Epithelial cell of esophagus (primary cell): Measurements from ENCODE around the gene OPALIN.
"Not testable (repeated sequence)": the region's sequence is repeated elsewhere in the genome, so short reads cannot be mapped to it uniquely, and the experiment has no call there.

Experiments used
- DNase-seq: peaks from one replicate; pipeline ENCODE4 v3.0.0; 2010; ENCODE audit warnings: low read depth
- H3K4me3 ChIP-seq: 2 replicates; pipeline ENCODE4 v1.5.1; 2011; ENCODE audit warnings: mild to moderate bottlenecking, low read length, control low read depth
- CTCF ChIP-seq: IDR thresholded peaks from 2 replicates; pipeline ENCODE4 v1.5.1; 2011; ENCODE audit warnings: low read depth, mild to moderate bottlenecking, low read length, control low read depth, inconsistent platforms; ENCODE audit not compliant: insufficient read depth; ENCODE audit errors: missing control alignments

The OPALIN gene

GRCh38 chr10:96309628-96310320 is 49.0 kb downstream of the OPALIN start:
- no peak for TF ChIP-seq CTCF
- no peak for DNase-seq

GRCh38 chr10:96308854-96309253 is 49.9 kb downstream of the OPALIN start:
- not testable (repeated sequence) for H3K4me3 ChIP-seq

More at GRCh38 chr10:96309628-96310320, 49.0 kb downstream of the OPALIN start:
- no peak overlapping the region for H3K4me3 ChIP-seq

DNA sequence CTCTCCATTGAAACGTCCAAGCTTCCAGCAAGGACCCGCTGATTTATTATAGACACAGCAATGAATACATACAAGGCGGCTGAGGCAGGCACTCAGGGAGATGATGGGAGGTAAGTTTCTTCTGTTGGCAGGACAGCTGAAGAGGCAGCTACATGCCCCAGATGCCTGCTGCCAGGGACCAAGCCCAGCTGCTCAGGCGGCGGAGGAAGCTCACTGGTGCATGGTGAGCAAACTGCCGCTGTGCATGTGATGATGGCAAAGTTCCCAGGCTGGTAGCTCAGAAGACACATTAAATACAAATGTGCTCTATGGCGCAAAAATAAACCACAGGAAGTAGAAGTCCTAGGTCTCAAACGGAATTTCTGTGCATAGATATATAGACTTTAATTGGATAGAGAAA is 52.3 kb downstream of the OPALIN start:
- DNase-seq, result no peak
- no peak for TF ChIP-seq CTCF
- no peak overlapping the region for H3K4me3 ChIP-seq

More at GRCh38 chr10:96308854-96309253, 49.9 kb downstream of the OPALIN start:
- DNase-seq, result not testable (repeated sequence)

- TF ChIP-seq CTCF, result no peak
- no peak overlapping the region for H3K4me3 ChIP-seq
- DNase-seq, result no peak
Measured at GRCh38 chr10:96305019-96305418, 53.8 kb downstream of the OPALIN start.

DNA sequence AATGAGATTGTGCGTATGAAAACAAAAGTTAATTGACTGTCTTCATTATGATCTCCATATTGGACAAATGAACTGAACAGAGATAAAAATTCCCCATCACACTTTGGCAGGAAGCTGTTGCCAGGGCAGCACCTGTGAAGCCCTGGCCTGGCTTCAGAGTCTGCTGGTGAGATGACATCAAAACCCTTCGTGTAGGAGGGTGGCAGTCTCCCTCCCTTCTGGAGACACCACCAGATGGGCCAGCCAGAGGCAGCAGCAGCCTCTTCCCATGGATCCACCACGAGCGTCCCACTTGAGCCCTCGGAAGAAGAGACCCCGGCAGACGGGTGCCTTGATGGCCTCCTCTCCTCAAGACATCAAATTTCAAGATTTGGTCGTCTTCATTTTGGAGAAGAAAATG is 54.6 kb downstream of the OPALIN start, which contains the start of gene DNTT:
DNTT (plus strand) TSS at position 205 of the 400 bp plus-strand sequence; CDS start at position 269, 64 bp downstream.
- DNase-seq, result no peak
- no peak for TF ChIP-seq CTCF
- no peak within 1 kb of the TSS for H3K4me3 ChIP-seq

GRCh38 chr10:96301616-96302015 is 57.2 kb downstream of the OPALIN start:
- H3K4me3 ChIP-seq, result no peak overlapping the region
- DNase-seq, result no peak
- no peak for TF ChIP-seq CTCF

GRCh38 chr10:96299383-96299782 is 59.4 kb downstream of the OPALIN start:
- DNase-seq, result no peak
- no peak for TF ChIP-seq CTCF
- H3K4me3 ChIP-seq, result no peak overlapping the region

DNA sequence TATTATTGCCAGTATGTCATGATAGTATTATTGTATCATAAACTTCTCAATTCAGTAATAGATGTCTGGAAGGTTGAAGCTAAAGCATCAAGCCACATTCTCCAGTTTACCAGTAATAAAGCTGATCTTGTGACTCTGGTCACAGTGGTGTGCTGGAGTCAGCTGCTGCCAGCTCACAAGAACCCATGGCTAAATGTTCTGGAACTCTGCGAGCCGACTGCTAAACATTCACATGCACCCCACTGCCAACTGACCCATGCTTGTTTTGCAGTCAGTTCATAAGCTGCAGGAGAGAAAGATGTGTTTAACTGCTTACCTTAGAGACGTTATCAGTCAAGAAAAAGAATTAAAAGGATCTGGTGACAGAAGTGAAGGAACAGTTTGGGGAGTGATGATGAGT is 60.4 kb downstream of the OPALIN start:
- no peak for DNase-seq
- no peak for TF ChIP-seq CTCF
- H3K4me3 ChIP-seq, result no peak overlapping the region
